GM12864 (cell line): Measurements from ENCODE around the gene KRT85.

Experiments used
- DNase-seq: peaks from one replicate; pipeline ENCODE4 v3.0.0-alpha.2; 2011; ENCODE audit warnings: low read depth
- H3K4me3 ChIP-seq: 2 replicates; pipeline ENCODE4 v1.5.1; 2011; ENCODE audit warnings: mild to moderate bottlenecking, low read depth, low read length, control low read depth
- TF ChIP-seq, protein P1 (sequence below): IDR thresholded peaks from 2 replicates; pipeline ENCODE4 v1.5.1; 2011; ENCODE audit warnings: low read depth, mild to moderate bottlenecking, moderate library complexity, low read length, control low read depth, inconsistent platforms; ENCODE audit errors: missing control alignments

The KRT85 gene

DNA sequence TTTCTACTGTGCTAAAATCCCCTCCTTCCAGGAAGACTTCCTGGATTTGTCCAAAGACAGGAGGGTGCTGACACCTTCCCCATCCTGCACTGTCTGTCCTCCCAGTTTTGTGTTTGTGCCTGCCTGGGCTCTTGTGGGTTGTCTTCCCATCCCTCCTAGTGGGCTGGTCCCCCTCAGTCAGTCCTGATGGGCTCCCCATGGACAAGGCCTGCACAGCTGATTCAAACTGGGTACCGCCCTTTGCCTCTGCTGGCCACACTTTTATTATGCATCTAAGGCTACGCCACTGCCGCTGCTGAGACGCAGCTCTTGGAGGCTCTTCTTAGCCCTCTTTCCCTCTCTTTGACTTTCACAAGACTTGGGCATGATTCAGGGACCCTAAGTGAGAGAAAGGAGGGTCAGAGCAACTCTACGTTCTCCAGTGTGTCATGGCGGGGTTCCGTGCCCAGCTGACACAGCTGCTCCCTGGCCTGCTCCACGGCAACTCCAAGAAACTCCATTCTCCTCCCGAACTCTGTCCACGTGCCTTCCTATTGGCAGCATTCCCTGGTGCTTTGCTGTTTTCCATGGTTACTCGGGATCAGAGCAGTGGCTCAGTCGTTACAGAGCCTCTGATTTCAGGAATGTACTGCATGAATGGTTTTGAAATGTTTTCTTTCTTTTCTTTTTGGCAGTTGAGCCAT, 3.8 kb upstream of the KRT85 start:
- TF ChIP-seq, protein P1, sequence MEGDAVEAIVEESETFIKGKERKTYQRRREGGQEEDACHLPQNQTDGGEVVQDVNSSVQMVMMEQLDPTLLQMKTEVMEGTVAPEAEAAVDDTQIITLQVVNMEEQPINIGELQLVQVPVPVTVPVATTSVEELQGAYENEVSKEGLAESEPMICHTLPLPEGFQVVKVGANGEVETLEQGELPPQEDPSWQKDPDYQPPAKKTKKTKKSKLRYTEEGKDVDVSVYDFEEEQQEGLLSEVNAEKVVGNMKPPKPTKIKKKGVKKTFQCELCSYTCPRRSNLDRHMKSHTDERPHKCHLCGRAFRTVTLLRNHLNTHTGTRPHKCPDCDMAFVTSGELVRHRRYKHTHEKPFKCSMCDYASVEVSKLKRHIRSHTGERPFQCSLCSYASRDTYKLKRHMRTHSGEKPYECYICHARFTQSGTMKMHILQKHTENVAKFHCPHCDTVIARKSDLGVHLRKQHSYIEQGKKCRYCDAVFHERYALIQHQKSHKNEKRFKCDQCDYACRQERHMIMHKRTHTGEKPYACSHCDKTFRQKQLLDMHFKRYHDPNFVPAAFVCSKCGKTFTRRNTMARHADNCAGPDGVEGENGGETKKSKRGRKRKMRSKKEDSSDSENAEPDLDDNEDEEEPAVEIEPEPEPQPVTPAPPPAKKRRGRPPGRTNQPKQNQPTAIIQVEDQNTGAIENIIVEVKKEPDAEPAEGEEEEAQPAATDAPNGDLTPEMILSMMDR, result no peak
- H3K4me3 ChIP-seq, result no peak overlapping the region
- DNase-seq, result no peak

DNA sequence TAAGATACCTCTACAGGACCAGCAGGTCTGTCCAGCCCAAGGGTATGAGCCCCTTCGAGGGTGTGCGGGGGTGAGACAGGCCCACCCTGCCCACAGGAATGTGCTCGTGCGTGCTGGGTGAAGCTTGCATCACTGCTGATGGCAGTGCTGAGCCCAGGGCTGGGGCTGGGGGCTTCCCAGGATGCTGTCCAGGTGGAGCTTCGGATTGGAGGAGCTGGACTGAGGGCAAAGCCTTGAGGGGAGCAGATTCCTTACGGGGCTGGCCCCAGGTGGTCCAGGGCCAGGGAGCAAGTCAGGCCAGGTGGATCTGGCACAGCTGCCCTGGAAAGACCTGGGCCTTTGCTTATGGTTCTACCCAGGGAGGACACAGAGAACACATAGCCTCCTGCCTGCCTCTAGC, 2.5 kb upstream of the KRT85 start:
- no peak for DNase-seq
- TF ChIP-seq, protein P1, result no peak
- H3K4me3 ChIP-seq, result no peak overlapping the region

DNA sequence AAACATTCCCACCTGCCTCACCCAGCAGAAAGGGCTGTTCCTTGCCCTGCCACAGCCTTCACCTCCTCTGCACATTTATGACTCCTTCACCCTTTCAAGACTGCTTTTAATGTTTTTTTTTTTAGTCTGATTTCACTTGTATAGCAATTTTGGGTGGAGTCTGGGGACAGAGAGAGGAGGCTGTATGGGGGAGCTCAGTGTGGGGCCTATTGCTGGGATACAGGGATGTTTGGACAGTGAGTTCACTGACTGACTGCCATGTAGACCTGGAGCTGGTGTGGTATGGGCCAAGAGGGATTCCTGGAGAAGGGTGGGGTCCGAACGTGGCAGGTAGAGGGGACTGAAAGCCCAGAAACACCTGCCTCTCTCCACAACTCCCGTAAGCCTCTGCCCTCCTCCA, 1.9 kb upstream of the KRT85 start:
- DNase-seq, result no peak
- H3K4me3 ChIP-seq, result no peak overlapping the region
- TF ChIP-seq, protein P1, result no peak

DNA sequence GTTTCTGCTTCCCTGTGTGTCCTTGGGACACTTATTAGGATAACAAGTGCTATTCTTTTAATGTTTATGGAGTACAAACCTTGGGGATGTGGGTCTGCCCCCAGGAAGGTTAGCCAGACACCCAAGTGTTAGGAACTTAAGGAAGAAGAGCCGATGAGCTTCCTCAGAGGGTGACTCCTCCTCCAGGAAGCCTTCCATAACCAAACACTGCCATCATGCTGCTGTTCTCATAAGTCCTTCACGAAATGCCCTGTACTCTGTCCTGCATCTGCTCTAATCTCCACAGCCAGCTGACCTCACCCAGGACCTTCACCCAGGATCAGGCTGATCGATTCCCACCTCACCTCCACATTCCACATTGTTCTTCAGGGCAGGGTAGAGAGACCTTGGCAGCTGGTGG, 1.2 kb upstream of the KRT85 start:
- no peak for DNase-seq
- TF ChIP-seq, protein P1, result no peak
- no peak overlapping the region for H3K4me3 ChIP-seq

DNA sequence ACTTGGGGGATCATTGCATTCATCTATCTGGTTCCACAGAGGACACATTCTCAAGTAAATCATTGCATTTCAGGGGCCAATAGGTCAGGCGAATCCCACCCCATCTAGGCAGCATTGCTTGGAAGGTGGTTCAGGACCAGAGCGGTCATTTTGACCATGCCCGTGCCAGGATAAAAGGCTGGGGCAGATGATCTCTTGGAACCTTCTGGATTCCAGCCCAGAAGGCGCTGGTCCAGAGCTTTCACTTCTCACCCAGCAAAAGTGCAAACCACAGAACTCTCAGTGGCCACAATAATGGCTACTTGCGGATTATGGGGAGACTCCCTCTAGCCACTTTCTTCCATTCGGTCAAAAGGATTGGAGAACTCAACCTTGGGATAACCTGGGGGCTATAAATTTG, 595 bp upstream of the KRT85 start:
- no peak overlapping the region for H3K4me3 ChIP-seq
- no peak for DNase-seq
- TF ChIP-seq, protein P1, result no peak

DNA sequence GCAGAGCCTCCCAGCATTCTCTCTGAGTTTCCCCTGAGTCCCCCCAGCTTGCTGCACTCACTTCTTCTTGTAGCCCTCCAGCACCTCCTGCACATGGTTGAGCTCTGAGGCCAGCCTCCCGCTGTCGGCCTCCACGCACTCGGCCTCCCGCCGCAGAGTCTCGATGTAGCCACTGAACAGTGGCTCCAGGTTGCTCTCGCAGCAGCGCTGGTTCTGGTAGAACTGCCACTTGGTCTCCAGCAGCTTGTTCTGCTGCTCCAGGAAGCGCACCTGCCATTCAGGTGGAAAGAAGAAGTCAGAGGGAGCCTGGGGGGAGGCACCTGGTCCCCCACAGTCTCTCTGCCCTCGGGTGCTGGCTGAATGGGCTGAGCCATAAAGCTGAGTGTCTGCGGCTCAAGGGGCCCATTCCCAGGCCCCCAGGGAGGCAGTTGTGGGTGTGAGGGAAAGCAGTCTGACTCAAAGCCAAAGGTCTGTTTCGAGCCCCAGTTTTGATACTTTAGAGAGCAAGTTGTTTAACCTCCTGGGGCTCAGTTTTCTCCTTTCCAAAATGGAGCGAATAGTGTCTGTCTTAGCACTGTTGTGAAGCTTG, 2.3 kb downstream of the KRT85 start:
- TF ChIP-seq, protein P1, result no peak
- no peak overlapping the region for H3K4me3 ChIP-seq
- no peak for DNase-seq

DNA sequence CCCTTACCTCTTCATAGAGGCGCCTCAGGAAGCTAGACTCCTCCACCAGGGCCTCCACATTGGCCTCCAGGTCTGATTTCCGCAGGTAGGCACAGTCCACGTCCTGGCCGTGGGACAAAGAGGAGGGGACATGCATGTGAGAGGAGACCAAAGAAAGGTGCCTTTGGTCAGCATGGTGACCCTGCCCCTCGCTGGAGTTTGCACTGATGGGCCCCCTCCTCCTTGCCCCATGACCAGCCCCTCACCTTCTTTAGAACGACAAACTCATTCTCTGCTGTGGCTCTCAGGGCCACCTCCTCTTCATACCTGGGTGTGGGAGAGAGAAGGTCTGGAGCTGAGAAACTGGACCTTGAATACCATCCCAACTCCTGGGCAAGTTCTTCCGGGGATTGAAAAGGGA, 3.2 kb downstream of the KRT85 start:
- TF ChIP-seq, protein P1, result no peak
- DNase-seq, result no peak
- no peak overlapping the region for H3K4me3 ChIP-seq
